ENCODE measurements around the gene ATP13A1. TPM values are rescaled to one million over a fixed set of nuclear protein-coding genes. Genes with fewer than 3 reads are reported as not detected.
A peak's percentile ranks its signal among the peaks of the same experiment; 100 is the strongest.

ATP13A1 gene
- polyA plus RNA-seq, 1 of the 3 experiments (the other 2 are of a cell fraction): 67.9 TPM

- TF ChIP-seq SMC3 (IDR thresholded peaks at IDR 0.05; ENCODE audit: low read depth, low read length) (no peak), POLR2AphosphoS5 (IDR thresholded peaks at IDR 0.05; ENCODE audit: low read depth, low read length) (no peak), NRF1 (IDR thresholded peaks at IDR 0.05; ENCODE audit: low read depth, low read length) (no peak), CHD2 (IDR thresholded peaks at IDR 0.05; ENCODE audit: low read length, partially characterized antibody) (no peak), IRF3 (IDR thresholded peaks at IDR 0.05; ENCODE audit: low read depth, low read length) (no peak), FOXM1 (IDR thresholded peaks at IDR 0.05; ENCODE audit: low read depth) (no peak), TAF1 (IDR thresholded peaks at IDR 0.05; ENCODE audit: borderline replicate concordance, low read depth, low read length) (no peak), TCF12 (IDR thresholded peaks at IDR 0.05) (no peak)
These were observed 9.3 kb upstream of the ATP13A1 start (continued) for GRCh38 chr19:19672816-19673215.

GRCh38 chr19:19670070-19670551, 6.6 kb upstream of the ATP13A1 start:
- no peak for TF ChIP-seq CTCF (IDR thresholded peaks at IDR 0.05)
- TF ChIP-seq NRF1 (IDR thresholded peaks at IDR 0.05; ENCODE audit: low read depth, low read length): no peak
- no peak for TF ChIP-seq CHD2 (IDR thresholded peaks at IDR 0.05; ENCODE audit: low read length, partially characterized antibody)
- TF ChIP-seq GATA2 (CRISPR knock-in tag; IDR thresholded peaks at IDR 0.05): no peak
- TF ChIP-seq RXRA (IDR thresholded peaks at IDR 0.05; ENCODE audit: borderline replicate concordance, low read depth): no peak
- TF ChIP-seq SIN3A (IDR thresholded peaks at IDR 0.05; ENCODE audit: borderline replicate concordance, low read depth, low read length): no peak
- no peak for TF ChIP-seq MXI1 (IDR thresholded peaks at IDR 0.05; ENCODE audit: low read depth, low read length)
- TF ChIP-seq TAF1 (IDR thresholded peaks at IDR 0.05; ENCODE audit: borderline replicate concordance, low read depth, low read length): no peak
- no peak for TF ChIP-seq EZH2phosphoT487 (IDR thresholded peaks at IDR 0.05; ENCODE audit: borderline replicate concordance, low read depth)
- TF ChIP-seq FOXM1 (IDR thresholded peaks at IDR 0.05; ENCODE audit: low read depth): no peak
- no peak for TF ChIP-seq ELF1 (IDR thresholded peaks at IDR 0.05)
- no peak for TF ChIP-seq EP300 (IDR thresholded peaks at IDR 0.05; ENCODE audit: borderline replicate concordance in 1 of 2, low read depth in 1 of 2, low read length in 1 of 2)
- TF ChIP-seq MAX (IDR thresholded peaks at IDR 0.05; ENCODE audit: low read depth): no peak
- Histone ChIP-seq H3F3A (replicated peaks; ENCODE audit: insufficient read depth) (no peaks in the 10 kb centered on the region), H3K9me3 (no peaks in the 10 kb centered on the region), H3K36me3 (replicated peaks in 1 of 2; ENCODE audit: control insufficient read depth in 1 of 2, insufficient read depth in 2 of 2, low read length in 1 of 2) (peaks cover 0 to 25% of the 10 kb centered on the region in 2 experiments), H3K9me2 (no peaks in the 10 kb centered on the region), H2AFZ (ENCODE audit: low read depth) (no peak overlapping the region), H3K9ac (no peak overlapping the region), H4K20me1 (ENCODE audit: insufficient read depth) (no peaks in the 10 kb centered on the region), H3K27me3 (ENCODE audit: insufficient read depth) (no peaks in the 10 kb centered on the region), H3K27ac (ENCODE audit: low read depth in 2 of 2, low read length in 1 of 2) (no peak overlapping the region), H3K4me1 (ENCODE audit: control insufficient read depth in 1 of 2, insufficient read depth in 2 of 2, low read depth in 1 of 2, low read length in 1 of 2) (peaks cover 0 to 4% of the 10 kb centered on the region in 2 experiments; a peak in 1 of 4 replicates), H3K4me2 (peak overlapping the region; percentile 89), H3K4me3 (ENCODE audit: low read depth in 2 of 2, low read length in 1 of 2) (no peak overlapping the region; a peak in 1 of 4 replicates), H3K79me2 (ENCODE audit: insufficient read depth) (peaks cover 28% of the 10 kb centered on the region)
- ChIA-PET POLR2A (interaction anchor here (2.1 kb wide), 1 partner anchor 152 kb away, joined by 9 read pairs; the partner anchor contains the start of gene ZNF506), CTCF (no interaction called here)
- 92% methylated on average over 10 of the region's 10 CpGs for WGBS (ENCODE audit: low lambda C conversion rate)
- no peak for DNase-seq
